Nasal cavity respiratory epithelium epithelial cell of viscerocranial mucosa (primary cell): ENCODE data around the gene GLIS2. TPM values are rescaled to one million over a fixed set of nuclear protein-coding genes. Genes with fewer than 3 reads are reported as not detected.

Source experiments
- total RNA-seq: library from RNA; depleted of rRNA; stranded (reverse); fragments of >200 nt; gene quantifications from 2 replicates; pipeline ENCODE4 v1.2.3, GENCODE V29; 2014

The GLIS2 gene
- total RNA-seq: 0.68 and 3.6 TPM in 2 replicates

DNA sequence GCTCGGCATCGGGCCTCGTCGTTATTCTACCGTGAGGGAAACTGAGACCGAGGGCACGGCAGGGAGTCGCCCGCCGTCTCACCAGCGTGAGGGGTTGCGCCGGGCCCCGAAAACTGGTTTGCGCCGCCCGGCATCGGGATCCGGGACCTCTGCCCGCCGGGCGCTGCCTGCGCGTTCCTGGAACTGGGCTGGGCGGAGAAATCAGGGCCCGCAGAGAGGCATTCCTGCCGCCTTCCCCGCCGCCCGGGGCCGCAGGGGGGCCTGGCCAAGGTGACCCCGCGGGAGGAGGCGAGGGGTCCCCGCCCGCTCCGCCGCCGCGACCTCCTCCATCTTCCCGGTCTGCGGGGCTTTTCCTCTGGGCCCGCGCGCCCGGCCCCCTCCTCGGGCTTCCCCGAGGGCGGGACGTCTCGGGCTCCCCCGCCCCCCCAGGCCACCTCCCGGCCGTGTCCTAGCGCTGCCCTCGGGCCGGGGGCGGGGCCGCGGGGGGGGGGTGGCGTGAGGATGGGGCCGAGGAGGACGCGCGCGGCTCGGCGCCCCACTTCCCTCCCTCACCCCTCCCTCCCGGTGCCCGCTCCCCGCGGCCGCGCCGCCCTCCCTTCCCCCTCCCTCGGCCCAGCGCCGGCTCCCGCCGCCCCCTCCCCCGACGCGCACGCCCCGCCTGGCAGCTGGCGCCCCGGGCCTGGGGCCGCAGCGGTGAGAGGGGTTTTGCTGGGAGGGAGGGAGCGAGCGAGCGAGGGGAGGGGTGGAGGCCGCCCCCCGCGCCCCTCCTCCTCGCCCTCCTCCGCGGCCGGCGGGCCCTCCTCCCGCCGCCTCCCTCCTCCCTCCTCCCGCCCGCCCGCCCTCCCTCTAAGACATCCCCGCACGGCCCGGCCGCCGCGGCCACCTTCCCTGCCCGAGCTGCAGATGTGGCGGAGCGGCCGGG is at the start of gene GLIS2:
Gene GLIS2, plus strand, starts transcription at position 882 of the 922 bp plus-strand sequence. CDS start 16,214 bp downstream, outside the sequence.

DNA sequence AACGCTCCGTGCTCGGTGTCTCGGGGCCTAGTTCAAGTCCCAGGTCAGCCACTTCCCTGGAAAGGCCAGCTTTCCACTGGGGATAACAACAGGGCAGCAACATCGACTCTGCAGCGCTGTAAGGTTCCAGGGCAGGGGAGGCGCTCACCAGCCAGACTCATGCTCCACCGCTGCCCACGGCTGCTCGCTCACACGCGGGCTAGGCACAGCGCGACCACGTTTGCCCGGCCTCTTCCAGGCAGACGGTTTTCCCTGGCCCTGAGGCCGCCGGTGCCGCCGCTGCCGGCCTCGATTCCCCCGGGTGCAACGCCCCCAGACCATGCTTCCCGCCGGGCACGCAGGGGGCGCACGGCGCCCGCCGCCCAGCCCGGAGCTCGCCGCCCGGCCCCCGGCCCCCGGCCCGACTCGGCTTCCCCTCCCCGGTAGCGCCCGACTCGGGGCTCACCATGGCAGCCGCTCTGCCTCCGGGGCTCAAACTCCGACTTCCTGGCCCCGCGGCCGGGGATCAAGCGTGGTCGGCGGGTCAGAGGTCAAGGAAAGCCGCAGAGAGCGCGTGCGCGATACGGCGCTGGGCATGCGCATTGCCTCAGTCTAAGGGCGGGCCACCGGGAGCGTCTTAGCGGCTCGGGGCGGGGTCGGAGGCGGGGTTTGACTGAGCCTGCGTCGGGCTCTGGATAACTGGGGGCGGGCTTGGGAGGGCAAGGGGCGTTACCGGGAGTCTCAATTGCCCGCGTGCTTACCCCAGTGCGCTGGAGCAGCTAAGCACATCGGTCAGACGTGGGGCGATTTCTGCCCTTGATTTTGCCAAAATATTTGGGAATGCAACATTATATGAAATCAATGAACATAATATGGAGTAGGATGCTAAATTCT is 35.2 kb downstream of the GLIS2 start, which contains the start of gene PAM16:
Gene PAM16, minus strand, starts transcription at position 535 of the 873 bp plus-strand sequence. Its CDS starts 87 bp downstream, at position 448.

DNA sequence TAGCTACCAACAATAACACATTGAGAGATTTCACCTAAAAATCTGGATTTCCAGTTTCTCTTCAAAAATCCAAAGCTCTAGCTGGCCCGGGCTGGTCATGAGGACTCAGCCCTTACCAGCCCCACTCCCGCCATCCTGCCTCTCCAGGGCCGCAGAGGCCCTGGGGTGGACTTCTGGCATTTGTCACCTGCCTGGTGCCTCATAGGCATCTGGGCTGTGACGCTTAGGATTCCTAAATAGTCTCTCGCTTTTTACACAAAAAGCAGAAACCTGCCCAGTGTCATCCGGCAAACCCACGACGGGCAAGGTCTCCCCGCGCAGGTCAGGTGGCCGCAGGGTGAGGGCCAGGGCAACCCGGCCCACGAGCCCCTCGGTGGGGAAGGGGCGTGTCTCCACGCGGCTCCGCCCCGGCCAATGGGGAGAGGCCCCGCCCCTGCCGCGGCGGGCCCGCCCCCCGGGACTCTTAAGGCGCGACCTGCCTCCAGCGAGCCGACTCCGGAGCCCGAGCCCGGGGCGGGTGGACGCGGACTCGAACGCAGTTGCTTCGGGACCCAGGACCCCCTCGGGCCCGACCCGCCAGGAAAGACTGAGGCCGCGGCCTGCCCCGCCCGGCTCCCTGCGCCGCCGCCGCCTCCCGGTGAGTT is 55.6 kb downstream of the GLIS2 start, which contains the start of gene VASN:
Gene VASN, plus strand, starts transcription at position 492 of the 644 bp plus-strand sequence. CDS start 9,030 bp downstream, outside the sequence.

Other genes starting within 250 kb of the GLIS2 start
- 21.9 and 33.5 TPM in 2 replicates for gene ADCY9, start 199.6 kb upstream of the GLIS2 start, total RNA-seq
- gene SRL, start 74.0 kb upstream of the GLIS2 start, total RNA-seq: under 0.01 TPM in 2 replicates
- gene TFAP4, start 43.0 kb upstream of the GLIS2 start, total RNA-seq: 8.2 and 14.2 TPM in 2 replicates
- 22.8 and 54.7 TPM in 2 replicates for gene PAM16, start 35.3 kb downstream of the GLIS2 start, total RNA-seq
- gene VASN, start 55.8 kb downstream of the GLIS2 start, total RNA-seq: 4.4 and 11.5 TPM in 2 replicates
- 6.8 and 12.8 TPM in 2 replicates for gene CORO7, start 100.5 kb downstream of the GLIS2 start, total RNA-seq
- gene DNAJA3, start 109.8 kb downstream of the GLIS2 start, total RNA-seq: 80.7 and 89.6 TPM in 2 replicates
- 35.7 and 52.3 TPM in 2 replicates for gene NMRAL1, start 158.6 kb downstream of the GLIS2 start, total RNA-seq
- gene HMOX2, start 160.3 kb downstream of the GLIS2 start, total RNA-seq: 72.2 and 73.1 TPM in 2 replicates
- gene CDIP1, start 222.7 kb downstream of the GLIS2 start, total RNA-seq: 12.0 and 33.5 TPM in 2 replicates
- gene C16orf96, start 240.3 kb downstream of the GLIS2 start, total RNA-seq: under 0.01 and 0.14 TPM in 2 replicates